Mammary epithelial cell (primary cell): Measurements from ENCODE around the gene WRAP73.

Experiments
- CTCF ChIP-seq, 2 donors: IDR thresholded peaks in 1 of 2; conservative IDR thresholded peaks in 1 of 2; 2 replicates each; pipeline ENCODE4 v1.5.1; 2011 to 2012; ENCODE audit warnings: inconsistent platforms in 2 of 2, low read length in 2 of 2, mild to moderate bottlenecking in 2 of 2, control low read depth in 1 of 2, low read depth in 1 of 2; ENCODE audit not compliant: insufficient read depth in 1 of 2; ENCODE audit errors: extremely low read depth in 1 of 2
- EZH2 ChIP-seq: IDR thresholded peaks from 2 replicates; pipeline ENCODE4 v1.6.1; 2012; ENCODE audit warnings: low read length, inconsistent platforms, borderline replicate concordance

DNA sequence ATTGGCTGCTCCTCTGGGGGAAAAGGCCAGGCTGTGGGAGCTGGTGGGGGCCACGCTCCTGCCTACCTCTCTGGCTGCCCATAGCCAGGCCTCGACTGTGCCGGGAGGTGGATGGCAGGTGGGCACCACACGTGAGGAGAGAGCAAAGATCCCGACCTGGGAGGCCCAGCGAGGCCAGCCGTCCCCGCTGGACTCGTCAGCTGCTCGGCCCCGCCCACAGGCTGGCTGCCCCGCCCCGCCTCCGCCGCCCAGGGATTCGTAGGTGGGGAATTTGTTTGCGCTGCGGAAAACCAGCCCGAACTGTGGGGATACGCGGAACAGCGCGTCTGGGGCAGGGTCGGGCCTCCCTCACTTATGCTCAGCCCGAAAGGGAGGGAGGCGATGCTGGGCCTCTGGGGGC is 34.1 kb upstream of the WRAP73 start:
- TF ChIP-seq CTCF (conservative IDR thresholded peaks at IDR 0.05 in 1 of 2, IDR thresholded peaks at IDR 0.05 in 1 of 2; ENCODE audit: extremely low read depth in 1 of 2, insufficient read depth in 1 of 2, low read depth in 1 of 2, low read length in 2 of 2): no peak
- no peak for TF ChIP-seq EZH2
